Psoas muscle (tissue), 8 donors: Measurements from ENCODE around the gene INTS11. TPM values are rescaled to one million over a fixed set of nuclear protein-coding genes. Genes with fewer than 3 reads are reported as not detected.

Source experiments
- ATAC-seq, 4 donors: fragments of 200-7000 bp; cut with Tn5 transposase; one replicate each; pipeline ENCODE4 v1.9.1; 2020; ENCODE audit warnings: moderate library complexity in 3 of 4, mild to moderate bottlenecking in 2 of 4
- DNase-seq, 2 donors: peaks; one replicate each; pipeline ENCODE4 v3.0.0-alpha.2; 2020
- H3K27ac ChIP-seq: fragments of 200-600 bp; one replicate; pipeline ENCODE4 v1.8.0; 2022
- H3K27me3 ChIP-seq, 3 donors: fragments of 200-600 bp in 1 of 3; one replicate each; pipeline versions ENCODE4 v1.6.1 to v1.8.0; 2013 to 2022; ENCODE audit warnings: low read length in 2 of 3, mild to moderate bottlenecking in 2 of 3, moderate library complexity in 1 of 3; ENCODE audit not compliant: insufficient read depth in 3 of 3
- H3K36me3 ChIP-seq, 2 donors: fragments of 200-600 bp in 1 of 2; one replicate each; pipeline versions ENCODE4 v1.6.1 to v1.8.0; 2013 to 2022; ENCODE audit warnings: low read depth in 1 of 2, mild to moderate bottlenecking in 1 of 2, moderate library complexity in 1 of 2; ENCODE audit not compliant: insufficient read depth in 1 of 2
- H3K4me1 ChIP-seq: fragments of 200-600 bp; one replicate; pipeline ENCODE4 v1.8.0; 2022
- H3K4me3 ChIP-seq: fragments of 200-600 bp; one replicate; pipeline ENCODE4 v1.8.0; 2022; ENCODE audit warnings: mild to moderate bottlenecking
- H3K9me3 ChIP-seq: fragments of 200-600 bp; one replicate; pipeline ENCODE4 v1.8.0; 2022
- WGBS, 3 donors: extraction: QIAGEN DNeasy Blood & Tissue Kit; methylation state at CpG; one replicate each; pipeline versions ENCODE4 v1.1.6 to v1.1.7; 2013; 5-methylcytosine and 5-hydroxymethylcytosine counted together
- intact Hi-C, 2 donors: fragments of 100-400 bp; cut with DNase I; formaldehyde crosslinking; loops; one replicate each; pipeline versions ENCODE4 v1.11.0 to v1.14.2; 2022
- polyA plus RNA-seq, 3 donors: library from polyadenylated mRNA; stranded (reverse); fragments of 200-250 nt; gene quantifications; one replicate each; pipeline ENCODE4 v1.2.3, GENCODE V29; 2013
- total RNA-seq, 4 donors: library from RNA; stranded (reverse); fragmentation: NEBNext Ultra II Directional in 2 of 4; extraction: Animal tissue kit (Norgen Biotek cat#: 25700) in 2 of 4; gene quantifications; one replicate each; pipeline versions ENCODE4 v1.2.1 to v1.2.4, GENCODE V29; 2021 to 2023
- TF ChIP-seq, protein P1 (sequence below): fragments of 200-600 bp; IDR thresholded peaks from one replicate; pipeline ENCODE4 v1.8.0; 2022; ENCODE audit warnings: antibody characterized with exemption
- donor health status: healthy with polysubstance abuse.
- donor health status: DM: no; HTN: no; CAD: no; lungs with moderate emphysema.
- donor health status: Bipolar disorder and iron deficiency.
- donor health status: healthy.
- donor health status: DM: yes; HTN: yes; CAD: no.
- donor health status: DM: no; HTN: no; CAD: no.
- donor health status: DM: no; HTN: no; CAD: no.
- donor health status: DM: yes; HTN: yes; CAD: no.

Gene INTS11
- total and polyA plus RNA-seq, 7 donors = 55.6 to 80.8 (median 71.2) TPM

GRCh38 chr1:1274299-1274930, 50.0 kb downstream of the INTS11 start:
- peak overlapping the region; percentile 71 for H3K4me3 ChIP-seq
- ATAC-seq (peak in 3 of 4 donors; percentile 0 to 6 (median 5)), DNase-seq (no peak)
- TF ChIP-seq, protein P1, sequence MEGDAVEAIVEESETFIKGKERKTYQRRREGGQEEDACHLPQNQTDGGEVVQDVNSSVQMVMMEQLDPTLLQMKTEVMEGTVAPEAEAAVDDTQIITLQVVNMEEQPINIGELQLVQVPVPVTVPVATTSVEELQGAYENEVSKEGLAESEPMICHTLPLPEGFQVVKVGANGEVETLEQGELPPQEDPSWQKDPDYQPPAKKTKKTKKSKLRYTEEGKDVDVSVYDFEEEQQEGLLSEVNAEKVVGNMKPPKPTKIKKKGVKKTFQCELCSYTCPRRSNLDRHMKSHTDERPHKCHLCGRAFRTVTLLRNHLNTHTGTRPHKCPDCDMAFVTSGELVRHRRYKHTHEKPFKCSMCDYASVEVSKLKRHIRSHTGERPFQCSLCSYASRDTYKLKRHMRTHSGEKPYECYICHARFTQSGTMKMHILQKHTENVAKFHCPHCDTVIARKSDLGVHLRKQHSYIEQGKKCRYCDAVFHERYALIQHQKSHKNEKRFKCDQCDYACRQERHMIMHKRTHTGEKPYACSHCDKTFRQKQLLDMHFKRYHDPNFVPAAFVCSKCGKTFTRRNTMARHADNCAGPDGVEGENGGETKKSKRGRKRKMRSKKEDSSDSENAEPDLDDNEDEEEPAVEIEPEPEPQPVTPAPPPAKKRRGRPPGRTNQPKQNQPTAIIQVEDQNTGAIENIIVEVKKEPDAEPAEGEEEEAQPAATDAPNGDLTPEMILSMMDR = no peak
- H3K27me3 ChIP-seq = no peaks in the 10 kb centered on the region
- 11 to 20% (median 11%) methylated on average over 29 to 31 of the region's 31 CpGs for WGBS, 3 donors
- H3K4me1 ChIP-seq = peaks cover 43% of the 10 kb centered on the region
- peak overlapping the region; percentile 88 for H3K27ac ChIP-seq
- peaks cover 0 to 8% of the 10 kb centered on the region in 2 donors for H3K36me3 ChIP-seq
- no peaks in the 10 kb centered on the region for H3K9me3 ChIP-seq
- intact Hi-C loops = loop anchor here (5.0 to 10.0 kb wide), 3 partner anchors 42 to 240 kb away; partner anchors contain the start of genes B3GALT6 (in 2 of the 2), SDF4 (in 2 of the 2) and C1orf159 (in 1 of the 2)

GRCh38 chr1:1273512-1274298, 50.8 kb downstream of the INTS11 start, which contains the start of gene UBE2J2:
Gene UBE2J2 (minus strand): TSS chr1:1273854. CDS start chr1:1267992, 5,862 bp downstream.
- Histone ChIP-seq H3K27ac (peak within 1 kb of the TSS; percentile 88), H3K27me3 (no peaks in the 10 kb centered on the region), H3K4me1 (peaks cover 45% of the 10 kb centered on the region), H3K4me3 (peak within 1 kb of the TSS; percentile 71), H3K9me3 (no peaks in the 10 kb centered on the region), H3K36me3 (peaks cover 0 to 9% of the 10 kb centered on the region in 2 donors)
- TF ChIP-seq, protein P1 = no peak
- peak; percentile 94 to 98 for DNase-seq
- WGBS, 3 donors = 0% methylated on average over 45 to 105 of the region's 105 CpGs
- ATAC-seq = peak; percentile 97 to 98 (median 98)
- intact Hi-C loops = loop anchor here (2.0 to 10.0 kb wide), 4 partner anchors 41 to 239 kb away; partner anchors contain the start of genes B3GALT6 (in 2 of the 2), SDF4 (in 2 of the 2), C1orf159 (in 1 of the 2) and DVL1 (in 1 of the 2)

GRCh38 chr1:1273209-1273511, 51.3 kb downstream of the INTS11 start:
- Histone ChIP-seq H3K27me3 (no peaks in the 10 kb centered on the region), H3K9me3 (no peaks in the 10 kb centered on the region), H3K36me3 (peaks cover 0 to 13% of the 10 kb centered on the region in 2 donors), H3K27ac (peak overlapping the region; percentile 88), H3K4me3 (peak overlapping the region; percentile 71), H3K4me1 (peaks cover 45% of the 10 kb centered on the region)
- peak in 2 of 4 donors; percentile 8 to 14 for ATAC-seq
- WGBS, 3 donors = 0% methylated on average over 23 to 31 of the region's 31 CpGs
- TF ChIP-seq, protein P1 = no peak
- DNase-seq = peak in 1 of 2 donors; percentile 61
- intact Hi-C loops = loop anchor here (2.0 to 10.0 kb wide), 4 partner anchors 41 to 238 kb away; partner anchors contain the start of genes B3GALT6 (in 2 of the 2), SDF4 (in 2 of the 2), C1orf159 (in 1 of the 2) and DVL1 (in 1 of the 2)

- DNase-seq (peak in 1 of 2 donors; percentile 62), ATAC-seq (no peak)
- H3K36me3 ChIP-seq = peaks cover 0 to 18% of the 10 kb centered on the region in 2 donors
- intact Hi-C loops = loop anchor here (2.0 to 10.0 kb wide), 4 partner anchors 40 to 238 kb away; partner anchors contain the start of genes B3GALT6 (in 2 of the 2), SDF4 (in 2 of the 2), C1orf159 (in 1 of the 2) and DVL1 (in 1 of the 2)
- H3K4me3 ChIP-seq = peak overlapping the region; percentile 71
- WGBS, 3 donors = 21 to 26% (median 23%) methylated on average over 43 of the region's 43 CpGs
- H3K9me3 ChIP-seq = no peaks in the 10 kb centered on the region
- H3K4me1 ChIP-seq = peaks cover 45% of the 10 kb centered on the region
- H3K27me3 ChIP-seq = no peaks in the 10 kb centered on the region
- TF ChIP-seq, protein P1 = no peak
- peak overlapping the region; percentile 88 for H3K27ac ChIP-seq
Measured at GRCh38 chr1:1272341-1273208, 51.9 kb downstream of the INTS11 start.
